ENCODE measurements around the gene PAM.

PAM gene

GRCh38 chr5:102754767-102755431 lies at the start of gene PAM:
Gene PAM, plus strand, starts transcription at chr5:102755305. Its CDS starts 110,891 bp downstream, at chr5:102866196.
- no peak for TF ChIP-seq CTCF (IDR thresholded peaks at IDR 0.05; ENCODE audit: low read length, missing control alignments)
- peak within 1 kb of the TSS; percentile 98 for H3K4me3 ChIP-seq (replicated peaks; ENCODE audit: low read depth, low read length)
- peak; percentile 73 for DNase-seq (ENCODE audit: low read depth)

- no peak overlapping the region for H3K4me3 ChIP-seq (replicated peaks; ENCODE audit: low read depth, low read length)
- DNase-seq (ENCODE audit: low read depth): no peak
- TF ChIP-seq CTCF (IDR thresholded peaks at IDR 0.05; ENCODE audit: low read length, missing control alignments): no peak
Observed at GRCh38 chr5:102711525-102712385, 43.4 kb upstream of the PAM start.

GRCh38 chr5:102713278-102713677 lies 41.8 kb upstream of the PAM start:
- no peak overlapping the region for H3K4me3 ChIP-seq (replicated peaks; ENCODE audit: low read depth, low read length)
- TF ChIP-seq CTCF (IDR thresholded peaks at IDR 0.05; ENCODE audit: low read length, missing control alignments): no peak
- DNase-seq (ENCODE audit: low read depth): no peak

GRCh38 chr5:102713682-102714231 lies 41.3 kb upstream of the PAM start:
- DNase-seq (ENCODE audit: low read depth): peak; percentile 20
- no peak overlapping the region for H3K4me3 ChIP-seq (replicated peaks; ENCODE audit: low read depth, low read length)
- no peak for TF ChIP-seq CTCF (IDR thresholded peaks at IDR 0.05; ENCODE audit: low read length, missing control alignments)

- DNase-seq (ENCODE audit: low read depth): peak; percentile 86
- no peak for TF ChIP-seq CTCF (IDR thresholded peaks at IDR 0.05; ENCODE audit: low read length, missing control alignments)
- H3K4me3 ChIP-seq (replicated peaks; ENCODE audit: low read depth, low read length): no peak overlapping the region
Observed at GRCh38 chr5:102715082-102715807, 39.9 kb upstream of the PAM start.

- no peak overlapping the region for H3K4me3 ChIP-seq (replicated peaks; ENCODE audit: low read depth, low read length)
- DNase-seq (ENCODE audit: low read depth): no peak
- no peak for TF ChIP-seq CTCF (IDR thresholded peaks at IDR 0.05; ENCODE audit: low read length, missing control alignments)
Observed at GRCh38 chr5:102716017-102716416, 39.1 kb upstream of the PAM start.

Data from fibroblast of pulmonary artery (primary cell).